MM.1S (cell line): Measurements from ENCODE around the gene CLPTM1L.

Experiments
- DNase-seq: peaks from one replicate; pipeline ENCODE4 v3.0.0-alpha.2; 2015
- H2AFZ ChIP-seq: fragments of 300-600 bp; sonication (generic); 2 replicates; pipeline ENCODE4 v1.6.0; 2016; ENCODE audit warnings: antibody characterized with exemption, low read length
- H3F3A ChIP-seq: fragments of 300-600 bp; sonication (generic); 2 replicates; pipeline ENCODE4 v1.6.1; 2016; ENCODE audit warnings: mild to moderate bottlenecking, antibody characterized with exemption, low read length, moderate library complexity, mixed read lengths; ENCODE audit not compliant: insufficient read depth
- H3K27ac ChIP-seq: fragments of 300-600 bp; sonication (generic); 2 replicates; pipeline ENCODE4 v1.5.1; 2016; ENCODE audit warnings: mild to moderate bottlenecking, low read length
- H3K27me3 ChIP-seq: fragments of 300-600 bp; sonication (generic); replicated peaks from 2 replicates; pipeline ENCODE4 v1.6.0; 2016; ENCODE audit warnings: low read length; ENCODE audit not compliant: insufficient read depth
- H3K36me3 ChIP-seq: fragments of 300-600 bp; sonication (generic); replicated peaks from 2 replicates; pipeline ENCODE4 v1.6.1; 2016; ENCODE audit warnings: mild to moderate bottlenecking, low read length, mixed read lengths; ENCODE audit not compliant: insufficient read depth
- H3K4me1 ChIP-seq: fragments of 300-600 bp; sonication (generic); 2 replicates; pipeline ENCODE4 v1.6.1; 2016; ENCODE audit warnings: low read length, mixed read lengths
- H3K4me2 ChIP-seq: fragments of 300-600 bp; sonication (generic); 2 replicates; pipeline ENCODE4 v1.6.0; 2016; ENCODE audit warnings: low read depth, low read length
- H3K4me3 ChIP-seq: fragments of 300-600 bp; sonication (generic); 2 replicates; pipeline ENCODE4 v1.5.1; 2016; ENCODE audit warnings: low read length, mixed read lengths
- H3K79me2 ChIP-seq: fragments of 300-600 bp; sonication (generic); 2 replicates; pipeline ENCODE4 v1.6.1; 2016; ENCODE audit warnings: mixed run types, low read length, mixed read lengths
- H3K9ac ChIP-seq: fragments of 300-600 bp; sonication (generic); 2 replicates; pipeline ENCODE4 v1.6.1; 2016; ENCODE audit warnings: low read length, mixed read lengths
- H3K9me2 ChIP-seq: fragments of 300-600 bp; sonication (generic); replicated peaks from 2 replicates; pipeline ENCODE4 v1.6.1; 2016; ENCODE audit warnings: mild to moderate bottlenecking, low read length, mixed read lengths; ENCODE audit not compliant: insufficient read depth
- H3K9me3 ChIP-seq: fragments of 300-600 bp; sonication (generic); replicated peaks from 2 replicates; pipeline ENCODE4 v1.6.1; 2016; ENCODE audit warnings: mild to moderate bottlenecking, low read length, mixed read lengths; ENCODE audit not compliant: insufficient read depth
- H4K20me1 ChIP-seq: fragments of 300-600 bp; sonication (generic); 2 replicates; pipeline ENCODE4 v1.6.1; 2016; ENCODE audit warnings: mild to moderate bottlenecking, low read length, moderate library complexity, mixed read lengths; ENCODE audit not compliant: insufficient read depth
- EZH2 ChIP-seq: fragments of 300-600 bp; sonication (generic); optimal IDR thresholded peaks from 2 replicates; pipeline ENCODE3; 2017; ENCODE audit warnings: low read depth, mild to moderate bottlenecking, antibody characterized with exemption, low read length, mixed read lengths
- EZH2phosphoT487 ChIP-seq: fragments of 300-600 bp; sonication (generic); IDR thresholded peaks from 2 replicates; pipeline ENCODE4 v1.6.1; 2018; ENCODE audit warnings: antibody characterized with exemption, low read length
- TF ChIP-seq, protein P1 (sequence below): fragments of 300-600 bp; sonication (generic); IDR thresholded peaks from 2 replicates; pipeline ENCODE4 v1.5.1; 2016; ENCODE audit warnings: antibody characterized with exemption, low read length, mixed read lengths

The CLPTM1L gene

DNA sequence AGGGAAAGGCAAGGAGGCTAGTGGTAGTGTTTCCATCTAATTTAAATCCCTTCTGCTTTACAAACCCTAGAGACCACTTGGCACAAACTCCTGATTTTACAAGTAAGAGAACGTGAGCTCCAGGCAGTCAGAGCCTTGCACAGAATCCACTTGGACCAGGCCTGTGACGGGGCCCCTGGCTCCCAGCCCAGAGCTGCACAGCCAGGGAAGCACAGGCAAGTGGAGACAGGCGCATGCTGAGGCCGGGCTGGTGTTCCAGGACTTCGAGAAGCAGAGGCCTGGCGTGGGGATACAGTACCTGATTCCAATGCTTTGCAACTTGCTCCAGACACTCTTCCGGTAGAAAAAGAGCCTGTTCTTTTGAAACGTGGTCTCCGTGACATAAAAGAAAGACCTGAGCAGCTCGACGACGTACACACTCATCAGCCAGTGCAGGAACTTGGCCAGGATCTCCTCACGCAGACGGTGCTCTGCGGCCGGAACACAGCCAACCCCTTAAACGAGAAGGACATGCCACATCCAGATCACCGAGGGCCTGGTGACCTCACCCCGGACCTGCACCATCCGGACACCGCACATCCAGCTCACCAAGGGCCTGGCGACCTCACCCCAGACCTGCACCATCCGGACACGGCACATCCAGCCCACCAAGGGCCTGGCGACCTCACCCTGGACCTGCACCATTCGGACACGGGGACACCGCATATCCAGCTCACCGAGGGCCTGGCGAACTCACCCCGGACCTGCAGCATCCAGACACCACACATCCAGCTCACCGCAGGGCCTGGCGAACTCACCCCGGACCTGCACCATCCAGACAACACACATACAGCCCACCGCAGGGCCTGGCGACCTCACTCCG, 62.5 kb downstream of the CLPTM1L start:
- H3K4me3 ChIP-seq: no peak overlapping the region
- no peaks in the 10 kb centered on the region for H3K9me3 ChIP-seq
- DNase-seq: no peak
- H3K4me1 ChIP-seq: no peaks in the 10 kb centered on the region
- H3K27me3 ChIP-seq: no peaks in the 10 kb centered on the region
- H3K27ac ChIP-seq: no peak overlapping the region
- no peaks in the 10 kb centered on the region; the same call in 1 of the 2 replicates for H3K79me2 ChIP-seq
- TF ChIP-seq EZH2phosphoT487 (no peak), EZH2 (no peak)
- TF ChIP-seq, protein P1, sequence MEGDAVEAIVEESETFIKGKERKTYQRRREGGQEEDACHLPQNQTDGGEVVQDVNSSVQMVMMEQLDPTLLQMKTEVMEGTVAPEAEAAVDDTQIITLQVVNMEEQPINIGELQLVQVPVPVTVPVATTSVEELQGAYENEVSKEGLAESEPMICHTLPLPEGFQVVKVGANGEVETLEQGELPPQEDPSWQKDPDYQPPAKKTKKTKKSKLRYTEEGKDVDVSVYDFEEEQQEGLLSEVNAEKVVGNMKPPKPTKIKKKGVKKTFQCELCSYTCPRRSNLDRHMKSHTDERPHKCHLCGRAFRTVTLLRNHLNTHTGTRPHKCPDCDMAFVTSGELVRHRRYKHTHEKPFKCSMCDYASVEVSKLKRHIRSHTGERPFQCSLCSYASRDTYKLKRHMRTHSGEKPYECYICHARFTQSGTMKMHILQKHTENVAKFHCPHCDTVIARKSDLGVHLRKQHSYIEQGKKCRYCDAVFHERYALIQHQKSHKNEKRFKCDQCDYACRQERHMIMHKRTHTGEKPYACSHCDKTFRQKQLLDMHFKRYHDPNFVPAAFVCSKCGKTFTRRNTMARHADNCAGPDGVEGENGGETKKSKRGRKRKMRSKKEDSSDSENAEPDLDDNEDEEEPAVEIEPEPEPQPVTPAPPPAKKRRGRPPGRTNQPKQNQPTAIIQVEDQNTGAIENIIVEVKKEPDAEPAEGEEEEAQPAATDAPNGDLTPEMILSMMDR: no peak
- no peak overlapping the region for H3K9ac ChIP-seq
- no peak overlapping the region for H3K4me2 ChIP-seq
- H3K9me2 ChIP-seq: no peaks in the 10 kb centered on the region
- H2AFZ ChIP-seq: no peak overlapping the region
- no peaks in the 10 kb centered on the region for H3F3A ChIP-seq
- no peaks in the 10 kb centered on the region for H4K20me1 ChIP-seq
- no peaks in the 10 kb centered on the region for H3K36me3 ChIP-seq

DNA sequence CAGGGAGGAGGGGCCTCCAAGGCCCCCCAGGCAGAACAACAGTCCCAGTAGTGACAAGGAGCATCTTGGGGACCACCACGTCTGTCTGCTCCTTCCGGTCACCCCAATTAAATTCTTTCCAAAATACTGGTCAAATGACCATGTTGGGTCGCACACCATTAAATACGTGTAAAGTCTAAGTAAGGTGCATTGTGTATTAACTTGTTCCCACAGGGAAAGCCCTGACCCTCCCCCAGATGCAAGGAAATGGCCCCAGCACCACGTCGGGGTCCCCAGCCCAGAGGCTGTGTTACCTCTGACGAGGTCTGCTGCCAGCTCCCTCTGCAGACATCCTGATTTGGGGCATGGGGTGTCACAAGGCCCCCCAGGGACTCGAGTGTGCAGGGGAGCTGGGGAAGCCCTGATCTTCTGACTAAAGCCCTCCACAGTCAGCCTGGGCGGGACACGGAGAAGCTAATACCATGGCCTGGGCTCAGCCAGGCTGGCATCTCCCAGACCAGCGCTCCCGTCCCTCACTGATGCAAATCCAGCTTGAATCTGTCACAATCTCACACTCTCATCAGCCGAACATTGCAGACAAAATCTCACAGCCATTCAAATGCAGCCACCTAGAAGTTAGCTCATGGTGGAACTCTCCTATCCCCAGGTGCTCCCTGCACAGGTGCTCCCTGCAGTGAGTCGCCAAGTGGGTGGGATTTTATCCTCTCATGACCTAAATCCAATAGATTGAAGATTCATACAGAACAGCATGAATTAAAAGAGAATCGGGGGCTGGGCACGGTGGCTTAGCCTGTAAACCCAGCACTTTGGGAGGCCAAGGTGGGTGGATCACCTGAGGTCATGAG, 63.6 kb downstream of the CLPTM1L start:
- no peaks in the 10 kb centered on the region for H3F3A ChIP-seq
- no peaks in the 10 kb centered on the region for H4K20me1 ChIP-seq
- H3K27me3 ChIP-seq: no peaks in the 10 kb centered on the region
- TF ChIP-seq EZH2phosphoT487: no peak
- no peak for TF ChIP-seq EZH2
- TF ChIP-seq, protein P1: no peak
- no peak overlapping the region for H2AFZ ChIP-seq
- no peak overlapping the region for H3K4me3 ChIP-seq
- no peaks in the 10 kb centered on the region for H3K9me2 ChIP-seq
- no peaks in the 10 kb centered on the region; the same call in 1 of the 2 replicates for H3K79me2 ChIP-seq
- no peaks in the 10 kb centered on the region for H3K36me3 ChIP-seq
- H3K4me2 ChIP-seq: no peak overlapping the region
- no peaks in the 10 kb centered on the region for H3K9me3 ChIP-seq
- no peak overlapping the region for H3K27ac ChIP-seq
- no peak for DNase-seq
- H3K9ac ChIP-seq: no peak overlapping the region
- H3K4me1 ChIP-seq: no peaks in the 10 kb centered on the region

GRCh38 chr5:1280177-1281037, 64.5 kb downstream of the CLPTM1L start:
- no peaks in the 10 kb centered on the region for H3K4me1 ChIP-seq
- no peak overlapping the region for H3K9ac ChIP-seq
- no peaks in the 10 kb centered on the region for H3K79me2 ChIP-seq
- no peaks in the 10 kb centered on the region for H4K20me1 ChIP-seq
- no peak overlapping the region for H3K27ac ChIP-seq
- no peaks in the 10 kb centered on the region for H3F3A ChIP-seq
- H3K9me2 ChIP-seq: no peaks in the 10 kb centered on the region
- H3K4me2 ChIP-seq: no peak overlapping the region
- TF ChIP-seq, protein P1: no peak
- no peak for TF ChIP-seq EZH2
- TF ChIP-seq EZH2phosphoT487: no peak
- no peak for DNase-seq
- H2AFZ ChIP-seq: no peak overlapping the region
- no peaks in the 10 kb centered on the region for H3K9me3 ChIP-seq
- no peaks in the 10 kb centered on the region for H3K36me3 ChIP-seq
- no peaks in the 10 kb centered on the region for H3K27me3 ChIP-seq
- no peak overlapping the region for H3K4me3 ChIP-seq
